Esophagus muscularis mucosa (tissue), 3 donors: ENCODE measurements around the gene LRFN2.

Source experiments
- CTCF ChIP-seq, 3 experiments: fragments of 200-600 bp in 2 of 3; fragments of 450-650 bp in 1 of 3; sonication (generic) in 2 of 3; IDR thresholded peaks; one replicate each; pipeline ENCODE4 v1.5.1; 2017 to 2019; ENCODE audit warnings: antibody characterized with exemption in 3 of 3, mild to moderate bottlenecking in 2 of 3, moderate library complexity in 1 of 3
- POLR2A ChIP-seq: fragments of 450-650 bp; IDR thresholded peaks from one replicate; pipeline ENCODE4 v1.6.1; 2017; ENCODE audit warnings: antibody characterized with exemption, moderate library complexity, mild to moderate bottlenecking, low read depth

- TF ChIP-seq POLR2A (no peak), CTCF (IDR thresholded peaks at IDR 0.05) (no peak)
Measured at GRCh38 chr6:40386200-40386599, 201.0 kb downstream of the LRFN2 start.
